GM23248 (cell line): ENCODE measurements around the gene RSKR. TPM values are rescaled to one million over a fixed set of nuclear protein-coding genes. Genes with fewer than 3 reads are reported as not detected.

ENCODE experiments used
- DNase-seq: peaks from one replicate; pipeline ENCODE4 v3.0.0-alpha.2; 2015
- H2AFZ ChIP-seq: fragments of 200-600 bp; sonication (generic); 2 replicates; pipeline ENCODE4 v1.6.1; 2016; ENCODE audit warnings: antibody characterized with exemption
- H3F3A ChIP-seq: fragments of 200-600 bp; sonication (generic); 2 replicates; pipeline ENCODE4 v1.6.1; 2016; ENCODE audit warnings: mild to moderate bottlenecking, antibody characterized with exemption, mixed run types; ENCODE audit not compliant: insufficient read depth
- H3K27ac ChIP-seq: fragments of 200-600 bp; sonication (generic); 2 replicates; pipeline ENCODE4 v1.5.1; 2016; ENCODE audit warnings: mild to moderate bottlenecking
- H3K27me3 ChIP-seq: fragments of 200-600 bp; sonication (generic); replicated peaks from 2 replicates; pipeline ENCODE4 v1.6.1; 2016; ENCODE audit warnings: mild to moderate bottlenecking; ENCODE audit not compliant: insufficient read depth
- H3K36me3 ChIP-seq: fragments of 200-600 bp; sonication (generic); 2 replicates; pipeline ENCODE4 v1.6.1; 2016; ENCODE audit warnings: low read depth, mild to moderate bottlenecking
- H3K4me1 ChIP-seq: fragments of 200-600 bp; sonication (generic); 2 replicates; pipeline ENCODE4 v1.6.1; 2016; ENCODE audit warnings: mild to moderate bottlenecking; ENCODE audit not compliant: insufficient read depth
- H3K4me2 ChIP-seq: fragments of 200-600 bp; sonication (generic); one replicate; pipeline ENCODE4 v1.6.1; 2016; ENCODE audit warnings: mild to moderate bottlenecking; ENCODE audit not compliant: unreplicated experiment
- H3K4me3 ChIP-seq: fragments of 200-600 bp; sonication (generic); 2 replicates; pipeline ENCODE4 v1.5.1; 2016; ENCODE audit warnings: mild to moderate bottlenecking
- H3K79me2 ChIP-seq: fragments of 200-600 bp; sonication (generic); 2 replicates; pipeline ENCODE4 v1.6.1; 2016; ENCODE audit warnings: mild to moderate bottlenecking; ENCODE audit not compliant: insufficient read depth
- H3K9ac ChIP-seq: fragments of 200-600 bp; sonication (generic); 2 replicates; pipeline ENCODE4 v1.6.1; 2016; ENCODE audit warnings: mild to moderate bottlenecking
- H3K9me2 ChIP-seq: fragments of 200-600 bp; sonication (generic); 2 replicates; pipeline ENCODE4 v1.6.1; 2016; ENCODE audit warnings: mixed run types, mild to moderate bottlenecking, moderate library complexity; ENCODE audit not compliant: insufficient read depth
- H3K9me3 ChIP-seq: fragments of 200-600 bp; sonication (generic); one replicate; pipeline ENCODE4 v1.6.1; 2017; ENCODE audit warnings: low read depth
- H4K20me1 ChIP-seq: fragments of 200-600 bp; sonication (generic); 2 replicates; pipeline ENCODE4 v1.6.0; 2016; ENCODE audit not compliant: insufficient read depth
- EZH2 ChIP-seq: fragments of 200-600 bp; sonication (generic); IDR thresholded peaks from 2 replicates; pipeline ENCODE4 v1.6.1; 2018; ENCODE audit warnings: antibody characterized with exemption, mild to moderate bottlenecking; ENCODE audit not compliant: insufficient read depth, poor library complexity, severe bottlenecking
- EZH2phosphoT487 ChIP-seq: fragments of 200-600 bp; sonication (generic); IDR thresholded peaks from 2 replicates; pipeline ENCODE4 v1.6.1; 2018; ENCODE audit warnings: antibody characterized with exemption, moderate library complexity, mild to moderate bottlenecking, low read depth; ENCODE audit not compliant: insufficient read depth
- WGBS, 2 experiments: methylation state at CpG; one replicate each; pipeline ENCODE4 v1.1.6; 2015 to 2017; ENCODE audit warnings: low lambda C conversion rate in 2 of 2, low coverage in 1 of 2; ENCODE audit errors: missing lambda C conversion rate in 2 of 2; 5-methylcytosine and 5-hydroxymethylcytosine counted together
- in situ Hi-C: fragments of 300-500 bp; cut with MboI; formaldehyde crosslinking; loops from 2 replicates; pipeline ENCODE4 v1.15.0; 2020
- polyA plus RNA-seq: library from polyadenylated mRNA; unstranded; fragments of >200 nt; fragmentation: Nextera tagmentation; extraction: Ambion mirVana; gene quantifications from 2 replicates; pipeline ENCODE4 v1.2.1, GENCODE V29; 2016
- total RNA-seq: library from RNA; depleted of rRNA; stranded (reverse); fragments of >200 nt; shearing (Covaris generic); gene quantifications from 2 replicates; pipeline ENCODE4 v1.2.3, GENCODE V29; 2014; rRNA removed

The RSKR gene
- total and polyA plus RNA-seq, 2 experiments from 2014 or later, result 0.86 to 1.2 TPM

DNA sequence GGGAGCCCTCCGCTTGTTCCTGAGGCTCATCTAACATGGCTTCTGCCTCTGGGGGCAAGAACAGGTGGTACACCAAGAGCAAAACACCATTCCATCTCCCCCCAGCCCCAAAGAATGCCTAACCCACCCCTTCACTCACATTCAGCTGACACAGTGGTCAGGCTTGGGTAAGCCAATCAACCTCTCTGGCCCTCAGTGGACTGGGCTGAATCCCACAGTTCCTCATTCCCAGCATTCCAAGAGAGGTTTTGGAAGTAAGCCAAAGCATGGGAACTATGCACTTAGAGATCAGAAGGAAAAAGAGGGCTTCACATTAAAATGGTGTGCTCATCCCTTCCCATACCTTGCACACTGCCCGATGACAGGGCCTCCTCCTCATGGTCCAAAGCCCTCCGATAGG is 50.5 kb downstream of the RSKR start:
- peaks cover 3% of the 10 kb centered on the region; the same call in 1 of the 2 replicates for H3K4me1 ChIP-seq
- in situ Hi-C loops, result no loop called here
- WGBS, 2 experiments, result 98 to 100% methylated on average over 3 of the region's 3 CpGs
- no peak overlapping the region for H3K9ac ChIP-seq
- peaks cover 17% of the 10 kb centered on the region; the same call in 1 of the 2 replicates for H3K36me3 ChIP-seq
- H3K27me3 ChIP-seq, result no peaks in the 10 kb centered on the region
- no peaks in the 10 kb centered on the region for H3K9me3 ChIP-seq
- no peak overlapping the region for H2AFZ ChIP-seq
- no peaks in the 10 kb centered on the region for H3K9me2 ChIP-seq
- TF ChIP-seq EZH2phosphoT487, result no peak
- no peak for TF ChIP-seq EZH2
- H3K79me2 ChIP-seq, result peaks cover 29% of the 10 kb centered on the region
- H4K20me1 ChIP-seq, result no peaks in the 10 kb centered on the region; the same call in 1 of the 2 replicates
- no peak overlapping the region for H3K4me3 ChIP-seq
- DNase-seq, result peak; percentile 13
- H3F3A ChIP-seq, result no peaks in the 10 kb centered on the region
- H3K4me2 ChIP-seq, result no peak overlapping the region
- no peak overlapping the region for H3K27ac ChIP-seq

Other genes with a start within 250 kb of the RSKR start
- not detected in 2 replicates for gene SEBOX, start 249.0 kb downstream of the RSKR start, total RNA-seq
- not detected in 2 replicates for gene SEBOX, start 249.0 kb downstream of the RSKR start, polyA plus RNA-seq
- gene VTN, start 243.9 kb downstream of the RSKR start, total RNA-seq, result not detected in 2 replicates
- gene VTN, start 243.9 kb downstream of the RSKR start, polyA plus RNA-seq, result 0.24 and 0.34 TPM in 2 replicates
- 16.9 and 24.2 TPM in 2 replicates for gene SARM1, start 242.5 kb downstream of the RSKR start, total RNA-seq
- 4.7 and 5.8 TPM in 2 replicates for gene SARM1, start 242.5 kb downstream of the RSKR start, polyA plus RNA-seq
- gene SLC46A1, start 208.0 kb downstream of the RSKR start, total RNA-seq, result 5.9 and 11.1 TPM in 2 replicates
- 4.9 and 6.2 TPM in 2 replicates for gene SLC46A1, start 208.0 kb downstream of the RSKR start, polyA plus RNA-seq
- gene SLC13A2, start 140.5 kb downstream of the RSKR start, total RNA-seq, result not detected in 2 replicates
- not detected in 2 replicates for gene SLC13A2, start 140.5 kb downstream of the RSKR start, polyA plus RNA-seq
- gene FOXN1, start 107.8 kb downstream of the RSKR start, total RNA-seq, result not detected in 2 replicates
- gene FOXN1, start 107.8 kb downstream of the RSKR start, polyA plus RNA-seq, result not detected in 2 replicates
- gene UNC119, start 61.6 kb downstream of the RSKR start, total RNA-seq, result 30.9 and 50.9 TPM in 2 replicates
- 28.8 and 29.4 TPM in 2 replicates for gene UNC119, start 61.6 kb downstream of the RSKR start, polyA plus RNA-seq
- gene PIGS, start 42.7 kb downstream of the RSKR start, total RNA-seq, result 57.8 and 76.0 TPM in 2 replicates
- gene PIGS, start 42.7 kb downstream of the RSKR start, polyA plus RNA-seq, result 68.8 and 72.7 TPM in 2 replicates
- gene ALDOC, start 37.3 kb downstream of the RSKR start, total RNA-seq, result 36.4 and 47.3 TPM in 2 replicates
- 18.4 and 18.5 TPM in 2 replicates for gene ALDOC, start 37.3 kb downstream of the RSKR start, polyA plus RNA-seq
- 14.0 and 27.0 TPM in 2 replicates for gene SPAG5, start 15.2 kb downstream of the RSKR start, total RNA-seq
- 20.5 TPM in 2 replicates for gene SPAG5, start 15.2 kb downstream of the RSKR start, polyA plus RNA-seq
- gene BLTP2, start 31.0 kb upstream of the RSKR start, total RNA-seq, result 145 and 155 TPM in 2 replicates
- 49.8 and 55.6 TPM in 2 replicates for gene BLTP2, start 31.0 kb upstream of the RSKR start, polyA plus RNA-seq
- gene SDF2, start 47.7 kb upstream of the RSKR start, total RNA-seq, result 52.3 and 64.4 TPM in 2 replicates
- 88.4 and 94.2 TPM in 2 replicates for gene SDF2, start 47.7 kb upstream of the RSKR start, polyA plus RNA-seq
- gene SUPT6H, start 48.0 kb upstream of the RSKR start, total RNA-seq, result 39.7 and 45.0 TPM in 2 replicates
- gene SUPT6H, start 48.0 kb upstream of the RSKR start, polyA plus RNA-seq, result 26.5 and 27.3 TPM in 2 replicates
- 0.65 TPM in 1 of 2 replicates, not detected in the other for gene PROCA1, start 97.7 kb upstream of the RSKR start, total RNA-seq
- gene PROCA1, start 97.7 kb upstream of the RSKR start, polyA plus RNA-seq, result 0.41 and 0.44 TPM in 2 replicates
- 307 and 476 TPM in 2 replicates for gene RAB34, start 103.7 kb upstream of the RSKR start, total RNA-seq
- gene RAB34, start 103.7 kb upstream of the RSKR start, polyA plus RNA-seq, result 277 and 293 TPM in 2 replicates
- gene RPL23A, start 105.8 kb upstream of the RSKR start, total RNA-seq, result 362 and 383 TPM in 2 replicates
- gene RPL23A, start 105.8 kb upstream of the RSKR start, polyA plus RNA-seq, result 1,040 and 1,075 TPM in 2 replicates
- gene TLCD1, start 112.0 kb upstream of the RSKR start, total RNA-seq, result 4.8 and 16.3 TPM in 2 replicates
- gene TLCD1, start 112.0 kb upstream of the RSKR start, polyA plus RNA-seq, result 13.8 and 14.2 TPM in 2 replicates
- gene NEK8, start 114.6 kb upstream of the RSKR start, total RNA-seq, result 2.9 and 13.5 TPM in 2 replicates
- gene NEK8, start 114.6 kb upstream of the RSKR start, polyA plus RNA-seq, result 2.7 and 2.8 TPM in 2 replicates
- gene TRAF4, start 129.8 kb upstream of the RSKR start, total RNA-seq, result 30.3 and 55.4 TPM in 2 replicates
- gene TRAF4, start 129.8 kb upstream of the RSKR start, polyA plus RNA-seq, result 23.4 and 23.5 TPM in 2 replicates
- gene FAM222B, start 228.6 kb upstream of the RSKR start, total RNA-seq, result 7.6 and 12.9 TPM in 2 replicates
- 11.1 and 11.4 TPM in 2 replicates for gene FAM222B, start 228.6 kb upstream of the RSKR start, polyA plus RNA-seq
- gene ERAL1, start 240.8 kb upstream of the RSKR start, total RNA-seq, result 34.8 and 40.2 TPM in 2 replicates
- gene ERAL1, start 240.8 kb upstream of the RSKR start, polyA plus RNA-seq, result 58.1 and 60.0 TPM in 2 replicates